ENCODE results near the gene MYO10. TPM values are rescaled to one million over a fixed set of nuclear protein-coding genes. Genes with fewer than 3 reads are reported as not detected.

The MYO10 gene
- total and polyA plus RNA-seq, 3 donors from 2014 or later: 37.8 to 102 (median 99.8) TPM

DNA sequence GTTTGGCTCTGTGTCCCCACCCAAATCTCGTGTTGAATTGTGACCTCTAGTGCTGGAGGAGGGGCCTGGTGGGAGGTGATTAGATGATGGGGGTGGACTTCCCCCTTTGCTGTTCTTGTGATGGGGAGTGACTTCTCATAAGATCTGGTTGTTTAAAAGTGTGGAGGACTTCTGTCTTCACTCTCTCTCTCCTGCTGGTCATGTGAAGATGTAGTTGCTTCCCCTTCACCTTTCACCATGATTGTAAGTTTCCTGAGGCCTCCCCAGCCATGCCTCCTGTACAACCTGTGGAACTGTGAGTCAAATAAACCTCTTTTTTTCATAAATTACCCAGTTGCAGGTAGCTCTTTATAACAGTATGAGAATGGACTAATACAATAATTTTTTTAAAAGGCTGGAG, 10.6 kb upstream of the MYO10 start:
- Histone ChIP-seq H3K36me3 (ENCODE audit: low read depth, missing control alignments) (no peaks in the 10 kb centered on the region), H3K9me3 (no peaks in the 10 kb centered on the region), H3K27me3 (no peaks in the 10 kb centered on the region), H3K4me1 (no peaks in the 10 kb centered on the region), H3K4me3 (no peak overlapping the region), H3K27ac (no peak overlapping the region)
- intact Hi-C loops (cut with DNase I; ENCODE audit: low total_unique reads): no loop called here
- WGBS, 2 donors: 76 to 86% methylated on average over 1 of the region's 1 CpG
- DNase-seq: no peak
- no peak for TF ChIP-seq POLR2A (IDR thresholded peaks at IDR 0.05)
- TF ChIP-seq, protein P1, sequence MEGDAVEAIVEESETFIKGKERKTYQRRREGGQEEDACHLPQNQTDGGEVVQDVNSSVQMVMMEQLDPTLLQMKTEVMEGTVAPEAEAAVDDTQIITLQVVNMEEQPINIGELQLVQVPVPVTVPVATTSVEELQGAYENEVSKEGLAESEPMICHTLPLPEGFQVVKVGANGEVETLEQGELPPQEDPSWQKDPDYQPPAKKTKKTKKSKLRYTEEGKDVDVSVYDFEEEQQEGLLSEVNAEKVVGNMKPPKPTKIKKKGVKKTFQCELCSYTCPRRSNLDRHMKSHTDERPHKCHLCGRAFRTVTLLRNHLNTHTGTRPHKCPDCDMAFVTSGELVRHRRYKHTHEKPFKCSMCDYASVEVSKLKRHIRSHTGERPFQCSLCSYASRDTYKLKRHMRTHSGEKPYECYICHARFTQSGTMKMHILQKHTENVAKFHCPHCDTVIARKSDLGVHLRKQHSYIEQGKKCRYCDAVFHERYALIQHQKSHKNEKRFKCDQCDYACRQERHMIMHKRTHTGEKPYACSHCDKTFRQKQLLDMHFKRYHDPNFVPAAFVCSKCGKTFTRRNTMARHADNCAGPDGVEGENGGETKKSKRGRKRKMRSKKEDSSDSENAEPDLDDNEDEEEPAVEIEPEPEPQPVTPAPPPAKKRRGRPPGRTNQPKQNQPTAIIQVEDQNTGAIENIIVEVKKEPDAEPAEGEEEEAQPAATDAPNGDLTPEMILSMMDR (IDR thresholded peaks at IDR 0.05): no peak

DNA sequence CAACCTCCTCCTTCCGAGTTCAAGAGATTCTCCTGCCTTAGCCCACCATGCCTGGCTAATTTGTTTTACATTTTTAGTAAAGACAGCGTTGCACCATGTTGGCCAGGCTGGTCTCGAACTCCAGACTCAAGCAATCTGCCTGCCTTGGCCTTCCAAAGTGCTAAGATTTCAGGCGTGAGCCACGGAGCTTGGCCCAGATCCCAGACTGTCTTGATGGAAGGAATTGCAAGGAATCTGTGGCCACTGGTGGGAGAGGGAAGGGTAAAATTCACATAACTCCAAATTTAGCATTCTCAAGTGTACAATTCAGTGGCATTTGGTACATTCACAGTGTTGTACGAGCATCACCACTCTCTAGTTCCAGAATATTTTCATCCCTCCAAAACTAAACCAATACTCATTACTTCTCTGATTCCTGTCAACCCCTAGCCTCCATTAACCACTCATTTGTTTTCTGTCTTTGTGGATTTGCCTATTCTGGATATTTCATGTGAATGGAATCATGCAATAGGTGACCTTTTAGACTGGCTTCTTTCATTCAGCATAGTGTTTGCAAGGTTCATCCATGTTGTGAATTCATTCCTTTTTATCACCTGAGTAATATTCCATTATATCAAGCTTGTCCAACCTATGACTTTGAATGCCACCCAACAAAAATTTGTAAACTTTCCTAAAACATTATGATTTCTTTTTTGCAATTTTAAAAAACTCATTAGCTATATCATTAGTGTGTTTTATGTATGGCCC, 8.9 kb upstream of the MYO10 start:
- Histone ChIP-seq H3K4me1 (no peaks in the 10 kb centered on the region), H3K27ac (no peak overlapping the region), H3K9me3 (no peaks in the 10 kb centered on the region), H3K4me3 (no peak overlapping the region), H3K36me3 (ENCODE audit: low read depth, missing control alignments) (no peaks in the 10 kb centered on the region), H3K27me3 (no peaks in the 10 kb centered on the region)
- DNase-seq: no peak
- WGBS, 2 donors: 81 to 89% methylated on average over 6 of the region's 6 CpGs
- intact Hi-C loops (cut with DNase I; ENCODE audit: low total_unique reads): no loop called here
- TF ChIP-seq POLR2A (IDR thresholded peaks at IDR 0.05): no peak
- TF ChIP-seq, protein P1 (IDR thresholded peaks at IDR 0.05): no peak

DNA sequence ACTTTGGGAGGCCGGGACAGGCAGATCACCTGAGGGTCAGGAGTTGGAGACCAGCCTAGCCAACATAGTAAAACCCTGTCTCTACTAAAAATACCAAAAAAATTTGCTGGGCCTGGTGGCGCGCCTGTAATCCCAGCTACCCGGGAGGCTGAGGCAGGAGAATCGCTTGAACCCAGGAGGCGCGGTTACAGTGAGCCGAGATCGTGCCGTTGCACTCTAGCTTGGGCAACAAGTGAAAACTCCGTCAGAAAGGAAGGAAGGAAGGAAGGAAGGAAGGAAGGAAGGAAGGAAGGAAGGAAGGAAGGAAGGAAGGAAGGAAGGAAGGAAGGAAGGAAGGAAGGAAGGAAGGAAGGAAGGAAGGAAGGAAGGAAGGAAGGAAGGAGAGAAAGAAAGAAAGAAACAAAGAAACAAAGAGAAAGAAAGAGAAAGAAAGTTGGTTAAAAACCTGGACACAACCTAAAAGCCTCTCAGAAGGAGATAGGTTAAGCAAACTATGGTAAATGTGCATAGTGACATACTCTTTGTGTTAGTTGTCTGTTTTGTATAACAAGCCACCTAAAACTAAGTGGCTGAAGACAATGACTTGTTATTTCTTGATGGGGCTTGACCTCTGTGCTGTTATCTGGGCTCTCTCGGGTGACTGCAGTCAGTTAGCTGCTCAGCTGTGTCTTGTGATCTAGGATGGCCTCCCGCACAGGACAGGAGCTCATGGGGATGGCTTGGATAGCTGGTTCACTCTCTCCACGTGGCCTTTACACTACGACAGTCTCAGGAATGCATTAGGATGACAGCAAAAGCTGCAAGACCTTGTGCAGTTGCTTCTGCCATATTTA, 8.0 kb upstream of the MYO10 start:
- Histone ChIP-seq H3K9me3 (no peaks in the 10 kb centered on the region), H3K27me3 (no peaks in the 10 kb centered on the region), H3K4me1 (no peaks in the 10 kb centered on the region), H3K27ac (no peak overlapping the region), H3K36me3 (ENCODE audit: low read depth, missing control alignments) (no peaks in the 10 kb centered on the region), H3K4me3 (no peak overlapping the region)
- no peak for TF ChIP-seq POLR2A (IDR thresholded peaks at IDR 0.05)
- TF ChIP-seq, protein P1 (IDR thresholded peaks at IDR 0.05): no peak
- whole genome bisulfite sequencing, 2 donors: 86 to 88% methylated on average over 15 of the region's 15 CpGs
- DNase-seq: no peak
- intact Hi-C loops (cut with DNase I; ENCODE audit: low total_unique reads): no loop called here

DNA sequence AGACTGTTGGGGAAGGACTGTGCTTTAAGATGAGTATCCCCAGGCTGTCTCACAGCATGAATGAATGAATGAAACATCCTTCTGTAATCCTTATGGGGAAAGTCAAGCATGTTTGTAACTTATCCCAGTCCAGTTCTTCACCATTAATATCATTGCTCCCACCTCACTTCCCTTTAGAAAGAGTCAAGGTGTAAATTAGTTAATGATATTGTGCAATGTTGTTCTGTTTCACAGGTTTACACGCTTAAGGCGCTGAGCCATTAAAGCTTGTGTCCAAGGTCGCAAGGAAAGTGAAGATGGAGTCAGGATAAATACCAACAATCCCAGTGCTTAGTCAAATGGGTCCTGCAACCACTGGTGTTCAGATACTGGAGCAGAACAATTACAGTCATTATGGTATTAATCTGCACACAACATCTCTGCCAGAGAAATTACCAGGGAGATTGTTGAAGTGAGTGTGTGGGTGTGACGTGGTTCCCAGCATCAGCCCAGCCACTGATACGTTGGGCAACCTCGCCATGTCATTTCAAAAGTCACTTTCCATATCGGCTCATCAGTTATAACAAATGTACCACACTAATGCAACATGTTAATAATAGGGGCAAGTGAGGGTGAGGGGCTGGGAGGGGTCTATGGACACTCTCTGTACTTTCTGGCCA, 1.5 kb upstream of the MYO10 start:
- H3K27ac ChIP-seq: no peak overlapping the region
- TF ChIP-seq POLR2A (IDR thresholded peaks at IDR 0.05): no peak
- TF ChIP-seq, protein P1 (IDR thresholded peaks at IDR 0.05): no peak
- H3K36me3 ChIP-seq (ENCODE audit: low read depth, missing control alignments): no peaks in the 10 kb centered on the region
- H3K4me3 ChIP-seq: no peak overlapping the region
- intact Hi-C loops (cut with DNase I; ENCODE audit: low total_unique reads): loop anchor here (10.0 kb wide), 2 partner anchors 133 to 247 kb away; no protein-coding TSS in a partner anchor
- peaks cover 11% of the 10 kb centered on the region for H3K4me1 ChIP-seq
- DNase-seq: no peak
- H3K9me3 ChIP-seq: no peaks in the 10 kb centered on the region
- H3K27me3 ChIP-seq: no peaks in the 10 kb centered on the region
- WGBS, 2 donors: 75 to 83% methylated on average over 7 of the region's 7 CpGs
